CD4-positive, alpha-beta memory T cell (primary cell): ENCODE results near the gene AIFM3. TPM values are rescaled to one million over a fixed set of nuclear protein-coding genes. Genes with fewer than 3 reads are reported as not detected.

ENCODE experiments used
- CTCF ChIA-PET: fragments of 350-600 bp; sonication (Branson Sonifier 250); formaldehyde crosslinking; loops from one replicate; lab custom pipeline; 2021; ENCODE audit warnings: inconsistent platforms; ENCODE audit not compliant: partially characterized antibody; lab: Charles Lee
- POLR2A ChIA-PET: fragments of 350-600 bp; sonication (Branson Sonifier 250); formaldehyde crosslinking; loops from one replicate; lab custom pipeline; 2021; ENCODE audit not compliant: partially characterized antibody; lab: Charles Lee
- DNase-seq, 5 donors: peaks; one replicate each; pipeline versions ENCODE4 v3.0.0 to v3.0.0-alpha.2; 2020 to 2022; ENCODE audit warnings: mixed read lengths in 1 of 5
- H3K27ac ChIP-seq: one replicate; pipeline ENCODE4 v1.7.0; 2013; ENCODE audit warnings: low read depth, low read length
- H3K27me3 ChIP-seq: 2 replicates; pipeline ENCODE4 v1.7.0; 2013; ENCODE audit warnings: mild to moderate bottlenecking, low read length, moderate library complexity; ENCODE audit not compliant: insufficient read depth
- H3K36me3 ChIP-seq: 2 replicates; pipeline ENCODE4 v1.7.0; 2013; ENCODE audit warnings: mild to moderate bottlenecking, low read length, moderate library complexity; ENCODE audit not compliant: insufficient read depth
- H3K4me1 ChIP-seq: 2 replicates; pipeline ENCODE4 v1.7.0; 2013; ENCODE audit warnings: mild to moderate bottlenecking, low read length, moderate library complexity; ENCODE audit not compliant: insufficient read depth
- H3K4me3 ChIP-seq, 2 donors: one replicate each; pipeline ENCODE4 v1.7.0; 2013; ENCODE audit warnings: low read length in 2 of 2, mild to moderate bottlenecking in 1 of 2
- H3K9me3 ChIP-seq, 2 donors: one replicate each; pipeline ENCODE4 v1.7.0; 2013; ENCODE audit warnings: low read length in 2 of 2, control low read depth in 1 of 2; ENCODE audit not compliant: control insufficient read depth in 1 of 2
- H3K27ac Mint-ChIP-seq, 7 donors: one replicate each; pipeline ENCODE4 v1.8.0; 2020 to 2021; ENCODE audit warnings: mixed read lengths in 7 of 7, mild to moderate bottlenecking in 6 of 7, inconsistent platforms in 3 of 7, moderate library complexity in 3 of 7
- H3K27me3 Mint-ChIP-seq, 2 donors: one replicate each; pipeline ENCODE4 v1.8.0; 2020 to 2021; ENCODE audit warnings: mixed read lengths in 2 of 2
- H3K36me3 Mint-ChIP-seq, 2 donors: one replicate each; pipeline ENCODE4 v1.8.0; 2020 to 2021; ENCODE audit warnings: mixed read lengths in 2 of 2, inconsistent platforms in 1 of 2, mild to moderate bottlenecking in 1 of 2
- H3K4me1 Mint-ChIP-seq, 4 donors: one replicate each; pipeline ENCODE4 v1.8.0; 2020 to 2021; ENCODE audit warnings: mixed read lengths in 4 of 4, mild to moderate bottlenecking in 1 of 4
- H3K4me3 Mint-ChIP-seq, 8 donors: one replicate each; pipeline ENCODE4 v1.8.0; 2020 to 2021; ENCODE audit warnings: mixed read lengths in 8 of 8, mild to moderate bottlenecking in 7 of 8, moderate library complexity in 6 of 8, inconsistent platforms in 3 of 8
- H3K9me3 Mint-ChIP-seq, 8 donors: one replicate each; pipeline ENCODE4 v1.8.0; 2020 to 2021; ENCODE audit warnings: mixed read lengths in 8 of 8, mild to moderate bottlenecking in 5 of 8, inconsistent platforms in 3 of 8, moderate library complexity in 1 of 8
- intact Hi-C: fragments of 100-400 bp; cut with micrococcal nuclease; formaldehyde crosslinking; loops from one replicate; pipeline ENCODE4 v1.15.1; 2023
- polyA plus RNA-seq, 2 donors: library from polyadenylated mRNA; unstranded; fragments of 300-500 nt; fragmentation: Illumina TruSeq; gene quantifications; one replicate each; pipeline ENCODE4 v1.2.3, GENCODE V29; 2021
- total RNA-seq, 2 experiments: library from RNA; stranded (reverse); gene quantifications; one replicate each; pipeline ENCODE4 v1.2.3, GENCODE V29; 2021

Gene AIFM3
- total and polyA plus RNA-seq, 4 experiments from 2014 or later, result 0.55 to 1.0 TPM; not detected in 2

GRCh38 chr22:21012446-21013407 is 45.7 kb downstream of the AIFM3 start:
- Mint-ChIP-seq H3K36me3 (no peaks in the 10 kb centered on the region), H3K9me3 (no peaks in the 10 kb centered on the region), H3K4me3 (peak overlapping the region in 3 of 8 donors; percentile 13 to 88 (median 51)), H3K27ac (peak overlapping the region; percentile 86 to 98 (median 92)), H3K4me1 (peaks cover 16 to 36% (median 23%) of the 10 kb centered on the region in 4 donors), H3K27me3 (no peaks in the 10 kb centered on the region)
- H3K4me3 ChIP-seq, result no peak overlapping the region
- no peaks in the 10 kb centered on the region for H3K36me3 ChIP-seq
- no peaks in the 10 kb centered on the region for H3K27me3 ChIP-seq
- peak overlapping the region; percentile 61 for H3K27ac ChIP-seq
- DNase-seq, result no peak
- ChIA-PET CTCF (interaction anchor here (0.9 to 2.2 kb wide), 3 partner anchors 10 to 31 kb away, joined by 3 to 5 read pairs (median 4); partner anchors contain the start of genes LZTR1 and THAP7), POLR2A (interaction anchor here (1.0 to 4.5 kb wide), 2 partner anchors 11 to 13 kb away, joined by 4 to 48 read pairs; partner anchors contain the start of gene THAP7)
- intact Hi-C loops, result no loop called here
- H3K9me3 ChIP-seq, result no peaks in the 10 kb centered on the region
- peaks cover 23% of the 10 kb centered on the region for H3K4me1 ChIP-seq

- no peaks in the 10 kb centered on the region for H3K36me3 ChIP-seq
- H3K27me3 ChIP-seq, result no peaks in the 10 kb centered on the region
- ChIA-PET CTCF (interaction anchor here (0.9 to 2.2 kb wide), 3 partner anchors 11 to 32 kb away, joined by 3 to 5 read pairs (median 4); partner anchors contain the start of genes LZTR1 and THAP7), POLR2A (interaction anchor here (4.5 kb wide), 1 partner anchor 12 kb away, joined by 48 read pairs; the partner anchor contains the start of gene THAP7)
- Mint-ChIP-seq H3K27me3 (no peaks in the 10 kb centered on the region), H3K36me3 (no peaks in the 10 kb centered on the region), H3K9me3 (no peaks in the 10 kb centered on the region), H3K4me3 (peak overlapping the region; percentile 78 to 93 (median 88)), H3K27ac (peak overlapping the region; percentile 86 to 99 (median 97)), H3K4me1 (peaks cover 16 to 36% (median 23%) of the 10 kb centered on the region in 4 donors)
- H3K9me3 ChIP-seq, result no peaks in the 10 kb centered on the region
- H3K27ac ChIP-seq, result peak overlapping the region; percentile 61
- intact Hi-C loops, result no loop called here
- H3K4me1 ChIP-seq, result peaks cover 23% of the 10 kb centered on the region
- peak overlapping the region; percentile 4 to 51 for H3K4me3 ChIP-seq
- DNase-seq, result no peak
Observed at GRCh38 chr22:21013657-21014201, 46.7 kb downstream of the AIFM3 start.

- DNase-seq, result peak; percentile 79 to 88 (median 84)
- H3K9me3 ChIP-seq, result no peaks in the 10 kb centered on the region
- intact Hi-C loops, result no loop called here
- H3K36me3 Mint-ChIP-seq, result no peaks in the 10 kb centered on the region
- no peaks in the 10 kb centered on the region for H3K27me3 Mint-ChIP-seq
- no peaks in the 10 kb centered on the region for H3K36me3 ChIP-seq
- peak overlapping the region; percentile 86 to 99 (median 97) for H3K27ac Mint-ChIP-seq
- peaks cover 23% of the 10 kb centered on the region for H3K4me1 ChIP-seq
- peak overlapping the region; percentile 61 for H3K27ac ChIP-seq
- POLR2A ChIA-PET, result interaction anchor here (4.5 kb wide), 1 partner anchor 12 kb away, joined by 48 read pairs; the partner anchor contains the start of gene THAP7
- peaks cover 16 to 36% (median 23%) of the 10 kb centered on the region in 4 donors for H3K4me1 Mint-ChIP-seq
- peak overlapping the region; percentile 78 to 93 (median 88) for H3K4me3 Mint-ChIP-seq
- CTCF ChIA-PET, result interaction anchor here (1.3 to 2.2 kb wide), 3 partner anchors 11 to 33 kb away, joined by 3 to 5 read pairs (median 4); partner anchors contain the start of gene LZTR1
- H3K27me3 ChIP-seq, result no peaks in the 10 kb centered on the region
- H3K4me3 ChIP-seq, result peak overlapping the region; percentile 51 to 55
- peaks cover 0 to 2% (median 0%) of the 10 kb centered on the region in 8 donors for H3K9me3 Mint-ChIP-seq
Observed at GRCh38 chr22:21014202-21014725, 47.2 kb downstream of the AIFM3 start.

GRCh38 chr22:21014726-21015465 is 47.8 kb downstream of the AIFM3 start, which contains the start of gene P2RX6:
P2RX6 (plus strand) TSS chr22:21015165; CDS start chr22:21015175, 10 bp downstream.
- no peaks in the 10 kb centered on the region for H3K36me3 Mint-ChIP-seq
- H3K27ac Mint-ChIP-seq, result peak within 1 kb of the TSS; percentile 86 to 99 (median 97)
- no peaks in the 10 kb centered on the region for H3K36me3 ChIP-seq
- H3K27me3 Mint-ChIP-seq, result no peaks in the 10 kb centered on the region
- no peaks in the 10 kb centered on the region for H3K9me3 ChIP-seq
- peak within 1 kb of the TSS; percentile 78 to 93 (median 88) for H3K4me3 Mint-ChIP-seq
- H3K4me3 ChIP-seq, result peak within 1 kb of the TSS; percentile 51 to 55
- ChIA-PET CTCF (interaction anchor here (1.3 to 1.4 kb wide), 2 partner anchors 10 to 33 kb away, joined by 3 to 4 read pairs; partner anchors contain the start of gene LZTR1), POLR2A (interaction anchor here (4.5 kb wide), 1 partner anchor 13 kb away, joined by 48 read pairs; the partner anchor contains the start of gene THAP7)
- H3K27ac ChIP-seq, result peak within 1 kb of the TSS; percentile 61
- peaks cover 23% of the 10 kb centered on the region for H3K4me1 ChIP-seq
- peaks cover 14 to 36% (median 23%) of the 10 kb centered on the region in 4 donors for H3K4me1 Mint-ChIP-seq
- peaks cover 0 to 2% (median 0%) of the 10 kb centered on the region in 8 donors for H3K9me3 Mint-ChIP-seq
- intact Hi-C loops, result no loop called here
- no peak for DNase-seq
- no peaks in the 10 kb centered on the region for H3K27me3 ChIP-seq

- Mint-ChIP-seq H3K27me3 (no peaks in the 10 kb centered on the region), H3K27ac (peak overlapping the region in 5 of 7 donors; percentile 53 to 99 (median 97)), H3K4me1 (peaks cover 14 to 36% (median 23%) of the 10 kb centered on the region in 4 donors), H3K9me3 (peaks cover 0 to 2% (median 0%) of the 10 kb centered on the region in 8 donors), H3K4me3 (peak overlapping the region in 6 of 8 donors; percentile 13 to 91 (median 33)), H3K36me3 (no peaks in the 10 kb centered on the region)
- POLR2A ChIA-PET, result interaction anchor here (4.5 kb wide), 1 partner anchor 13 kb away, joined by 48 read pairs; the partner anchor contains the start of gene THAP7
- H3K4me3 ChIP-seq, result no peak overlapping the region
- H3K36me3 ChIP-seq, result no peaks in the 10 kb centered on the region
- H3K27me3 ChIP-seq, result no peaks in the 10 kb centered on the region
- H3K4me1 ChIP-seq, result peaks cover 23% of the 10 kb centered on the region
- intact Hi-C loops, result no loop called here
- no peaks in the 10 kb centered on the region for H3K9me3 ChIP-seq
- CTCF ChIA-PET, result interaction anchor here (1.3 to 1.4 kb wide), 2 partner anchors 10 to 34 kb away, joined by 3 to 4 read pairs; partner anchors contain the start of gene LZTR1
- DNase-seq, result no peak
- no peak overlapping the region for H3K27ac ChIP-seq
Observed at GRCh38 chr22:21015466-21016006, 48.5 kb downstream of the AIFM3 start.
